GM23338 (cell line): ENCODE results near the gene ZFYVE28. TPM values are rescaled to one million over a fixed set of nuclear protein-coding genes. Genes with fewer than 3 reads are reported as not detected.

Experiments used
- ATAC-seq: fragments of 200-7000 bp; cut with Tn5 transposase; 3 replicates; pipeline ENCODE4 v1.9.1; 2020
- DNase-seq: peaks from one replicate; pipeline ENCODE4 v3.0.0-alpha.2; 2015; ENCODE audit warnings: low spot score
- H2AFZ ChIP-seq: fragments of 200-600 bp; sonication (generic); 2 replicates; pipeline ENCODE4 v1.8.0; 2016; ENCODE audit warnings: antibody characterized with exemption, mild to moderate bottlenecking, moderate library complexity
- H3F3A ChIP-seq: fragments of 200-600 bp; sonication (generic); replicated peaks from 2 replicates; pipeline ENCODE4 v1.8.0; 2017; ENCODE audit warnings: antibody characterized with exemption, mixed run types, low read depth
- H3K27ac ChIP-seq: fragments of 200-600 bp; sonication (generic); 2 replicates; pipeline ENCODE4 v1.6.1; 2016; ENCODE audit warnings: low read depth
- H3K27me3 ChIP-seq: fragments of 200-600 bp; sonication (generic); 2 replicates; pipeline ENCODE4 v1.8.0; 2016; ENCODE audit warnings: mild to moderate bottlenecking, mixed run types, moderate library complexity; ENCODE audit not compliant: insufficient read depth
- H3K36me3 ChIP-seq: fragments of 200-600 bp; sonication (generic); 2 replicates; pipeline ENCODE4 v1.8.0; 2016; ENCODE audit warnings: mild to moderate bottlenecking; ENCODE audit not compliant: insufficient read depth
- H3K4me1 ChIP-seq: fragments of 200-600 bp; sonication (generic); 2 replicates; pipeline ENCODE4 v1.8.0; 2016; ENCODE audit warnings: mild to moderate bottlenecking, moderate library complexity; ENCODE audit not compliant: insufficient read depth
- H3K4me2 ChIP-seq: fragments of 200-600 bp; sonication (generic); 2 replicates; pipeline ENCODE4 v1.7.1; 2017; ENCODE audit warnings: mixed run types
- H3K4me3 ChIP-seq: fragments of 200-600 bp; sonication (generic); 2 replicates; pipeline ENCODE4 v1.6.1; 2016; ENCODE audit warnings: mixed run types
- H3K79me2 ChIP-seq: fragments of 200-600 bp; sonication (generic); replicated peaks from 2 replicates; pipeline ENCODE4 v1.8.0; 2017; ENCODE audit warnings: mild to moderate bottlenecking; ENCODE audit not compliant: insufficient read depth
- H3K9me2 ChIP-seq: fragments of 200-600 bp; sonication (generic); 2 replicates; pipeline ENCODE4 v1.8.0; 2017; ENCODE audit not compliant: insufficient read depth
- H4K20me1 ChIP-seq: fragments of 200-600 bp; sonication (generic); replicated peaks from 2 replicates; pipeline ENCODE4 v1.8.0; 2017; ENCODE audit warnings: mild to moderate bottlenecking; ENCODE audit not compliant: insufficient read depth
- H3K27ac Mint-ChIP-seq: 2 replicates; pipeline ENCODE4 v1.8.0; 2020; ENCODE audit warnings: inconsistent platforms, mild to moderate bottlenecking, moderate library complexity, mixed read lengths
- H3K27me3 Mint-ChIP-seq: 3 replicates; pipeline ENCODE4 v1.8.0; 2022; ENCODE audit warnings: low read depth, mild to moderate bottlenecking, moderate library complexity, mixed read lengths, inconsistent platforms; ENCODE audit not compliant: insufficient read depth, poor library complexity
- H3K36me3 Mint-ChIP-seq: 3 replicates; pipeline ENCODE4 v1.8.0; 2021; ENCODE audit warnings: low read depth, mild to moderate bottlenecking, inconsistent platforms, moderate library complexity, mixed read lengths
- H3K4me1 Mint-ChIP-seq: 3 replicates; pipeline ENCODE4 v1.8.0; 2020; ENCODE audit warnings: mild to moderate bottlenecking, inconsistent platforms, mixed read lengths
- H3K4me3 Mint-ChIP-seq: 3 replicates; pipeline ENCODE4 v1.8.0; 2021; ENCODE audit warnings: moderate library complexity, mild to moderate bottlenecking, inconsistent platforms, mixed read lengths
- H3K9me3 Mint-ChIP-seq: 3 replicates; pipeline ENCODE4 v1.8.0; 2020; ENCODE audit warnings: moderate library complexity, mild to moderate bottlenecking, inconsistent platforms, mixed read lengths
- CREB1 ChIP-seq: fragments of 250-450 bp; sonication (Bioruptor Pico); IDR thresholded peaks from 2 replicates; pipeline ENCODE4 v1.5.0; 2020; ENCODE audit warnings: low read depth, mild to moderate bottlenecking, moderate library complexity
- EZH2phosphoT487 ChIP-seq: fragments of 200-600 bp; sonication (generic); IDR thresholded peaks from one replicate; pipeline ENCODE4 v1.8.1; 2018; ENCODE audit warnings: antibody characterized with exemption; ENCODE audit not compliant: unreplicated experiment
- NANOG ChIP-seq: IDR thresholded peaks from 2 replicates; pipeline ENCODE4 v1.6.1; 2016; ENCODE audit warnings: antibody characterized with exemption, borderline replicate concordance
- POLR2AphosphoS5 ChIP-seq: IDR thresholded peaks from 2 replicates; pipeline ENCODE4 v1.6.1; 2016; ENCODE audit warnings: antibody characterized with exemption, low read depth
- ZNF114 ChIP-seq: fragments of 250-450 bp; sonication (Bioruptor Pico); IDR thresholded peaks from 2 replicates; pipeline ENCODE4 v1.5.0; 2020; ENCODE audit warnings: mild to moderate bottlenecking, moderate library complexity
- ZNF331 ChIP-seq: fragments of 250-450 bp; sonication (Bioruptor Pico); IDR thresholded peaks from 2 replicates; pipeline ENCODE4 v1.5.0; 2020; ENCODE audit warnings: low read depth, mild to moderate bottlenecking, moderate library complexity
- ZNF462 ChIP-seq: fragments of 250-450 bp; sonication (Bioruptor Pico); IDR thresholded peaks from 2 replicates; pipeline ENCODE4 v1.5.0; 2020; ENCODE audit warnings: mild to moderate bottlenecking, moderate library complexity
- polyA plus RNA-seq: library from polyadenylated mRNA; unstranded; fragments of >200 nt; fragmentation: Nextera tagmentation; extraction: Ambion mirVana; gene quantifications from 2 replicates; pipeline ENCODE4 v1.2.1, GENCODE V29; 2016
- total RNA-seq: library from RNA; depleted of rRNA; stranded (reverse); fragments of >200 nt; shearing (Covaris generic); gene quantifications from 2 replicates; pipeline ENCODE4 v1.2.3, GENCODE V29; 2014
- TF ChIP-seq, protein P1 (sequence below), 2 experiments: fragments of 200-600 bp in 1 of 2; sonication (generic) in 1 of 2; conservative IDR thresholded peaks; 2 replicates each; pipeline versions ENCODE4 v1.5.1 to v1.6.1; 2016 to 2017; ENCODE audit warnings: antibody characterized with exemption in 2 of 2, low read depth in 2 of 2, mild to moderate bottlenecking in 2 of 2, moderate library complexity in 1 of 2

Gene ZFYVE28
- total and polyA plus RNA-seq, 2 experiments from 2014 or later = 2.6 to 4.6 TPM

GRCh38 chr4:2295500-2295899 lies 122.9 kb downstream of the ZFYVE28 start:
- H3K4me3 Mint-ChIP-seq = no peak overlapping the region
- ATAC-seq (peak; percentile 61), DNase-seq (peak; percentile 40)
- H3K9me2 ChIP-seq = no peaks in the 10 kb centered on the region
- no peak overlapping the region for H3K27ac ChIP-seq
- H3K27me3 Mint-ChIP-seq = peaks cover 14% of the 10 kb centered on the region
- H3K79me2 ChIP-seq = no peaks in the 10 kb centered on the region
- peaks cover 7% of the 10 kb centered on the region; the same call in 2 of the 3 replicates for H3K9me3 Mint-ChIP-seq
- H4K20me1 ChIP-seq = no peaks in the 10 kb centered on the region
- no peak overlapping the region for H3K4me2 ChIP-seq
- H3K36me3 ChIP-seq = no peaks in the 10 kb centered on the region
- no peak overlapping the region for H3K27ac Mint-ChIP-seq
- 0 out of 2 replicates have a peak, but pooled peaks cover 4% of the 10 kb centered on the region for H3F3A ChIP-seq
- H3K4me3 ChIP-seq = no peak overlapping the region
- H3K4me1 Mint-ChIP-seq = peaks cover 16% of the 10 kb centered on the region
- TF ChIP-seq ZNF462 (CRISPR knock-in tag) = no peak
- TF ChIP-seq, protein P1, sequence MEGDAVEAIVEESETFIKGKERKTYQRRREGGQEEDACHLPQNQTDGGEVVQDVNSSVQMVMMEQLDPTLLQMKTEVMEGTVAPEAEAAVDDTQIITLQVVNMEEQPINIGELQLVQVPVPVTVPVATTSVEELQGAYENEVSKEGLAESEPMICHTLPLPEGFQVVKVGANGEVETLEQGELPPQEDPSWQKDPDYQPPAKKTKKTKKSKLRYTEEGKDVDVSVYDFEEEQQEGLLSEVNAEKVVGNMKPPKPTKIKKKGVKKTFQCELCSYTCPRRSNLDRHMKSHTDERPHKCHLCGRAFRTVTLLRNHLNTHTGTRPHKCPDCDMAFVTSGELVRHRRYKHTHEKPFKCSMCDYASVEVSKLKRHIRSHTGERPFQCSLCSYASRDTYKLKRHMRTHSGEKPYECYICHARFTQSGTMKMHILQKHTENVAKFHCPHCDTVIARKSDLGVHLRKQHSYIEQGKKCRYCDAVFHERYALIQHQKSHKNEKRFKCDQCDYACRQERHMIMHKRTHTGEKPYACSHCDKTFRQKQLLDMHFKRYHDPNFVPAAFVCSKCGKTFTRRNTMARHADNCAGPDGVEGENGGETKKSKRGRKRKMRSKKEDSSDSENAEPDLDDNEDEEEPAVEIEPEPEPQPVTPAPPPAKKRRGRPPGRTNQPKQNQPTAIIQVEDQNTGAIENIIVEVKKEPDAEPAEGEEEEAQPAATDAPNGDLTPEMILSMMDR (conservative IDR thresholded peaks at IDR 0.05; ENCODE audit: low read depth in 2 of 2) = peak in 1 of 2 experiments; percentile 44; a peak in 3 of 4 replicates
- no peaks in the 10 kb centered on the region; the same call in 2 of the 3 replicates for H3K36me3 Mint-ChIP-seq
- no peak overlapping the region for H2AFZ ChIP-seq
- no peaks in the 10 kb centered on the region for H3K27me3 ChIP-seq
- no peaks in the 10 kb centered on the region for H3K4me1 ChIP-seq

DNA sequence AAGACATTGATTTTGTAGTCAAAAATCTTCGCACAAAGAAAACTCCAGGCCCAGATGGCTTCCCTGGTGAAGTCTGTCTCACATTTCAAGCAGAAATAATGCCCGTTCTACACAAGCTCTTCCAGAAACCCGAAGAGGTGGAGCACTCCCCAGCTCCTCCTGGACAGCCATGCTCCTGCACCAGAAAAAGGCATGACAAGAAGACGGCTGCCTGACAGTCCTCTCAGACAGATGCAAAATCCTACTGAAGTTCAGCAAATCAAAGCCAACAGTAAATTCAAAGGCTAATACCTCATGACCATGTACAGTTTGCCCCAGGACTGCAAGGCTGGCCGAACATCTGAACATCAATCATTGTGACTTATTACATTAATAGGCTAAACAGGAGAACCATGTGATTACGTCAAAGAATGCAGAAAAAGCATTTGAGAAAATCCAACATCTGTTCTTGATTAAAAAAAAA lies 125.8 kb downstream of the ZFYVE28 start:
- peaks cover 3% of the 10 kb centered on the region; the same call in 1 of the 3 replicates for H3K9me3 Mint-ChIP-seq
- no peak for DNase-seq
- TF ChIP-seq ZNF114 (CRISPR knock-in tag) (no peak), CREB1 (CRISPR knock-in tag) (no peak), EZH2phosphoT487 (no peak), POLR2AphosphoS5 (no peak), ZNF331 (CRISPR knock-in tag) (no peak), NANOG (no peak)

More for the DNA sequence above, 125.8 kb downstream of the ZFYVE28 start:
- Histone ChIP-seq H3K4me3 (no peak overlapping the region), H3K79me2 (no peaks in the 10 kb centered on the region), H3K27me3 (no peaks in the 10 kb centered on the region), H3K9me2 (no peaks in the 10 kb centered on the region), H3K36me3 (no peaks in the 10 kb centered on the region), H3K27ac (no peak overlapping the region), H4K20me1 (no peaks in the 10 kb centered on the region), H3F3A (no peaks in the 10 kb centered on the region), H3K4me1 (no peaks in the 10 kb centered on the region), H2AFZ (no peak overlapping the region), H3K4me2 (no peak overlapping the region)
- no peaks in the 10 kb centered on the region for H3K36me3 Mint-ChIP-seq
- H3K27me3 Mint-ChIP-seq = peaks cover 9% of the 10 kb centered on the region
- H3K4me3 Mint-ChIP-seq = no peak overlapping the region
- H3K27ac Mint-ChIP-seq = no peak overlapping the region
- H3K4me1 Mint-ChIP-seq = peaks cover 12% of the 10 kb centered on the region
- ATAC-seq = no peak
